GM20000 (cell line): Measurements from ENCODE around the gene CHST3.
"Not testable (repeated sequence)": the region's sequence is repeated elsewhere in the genome, so short reads cannot be mapped to it uniquely, and the experiment has no call there.

Experiments used
- DNase-seq: peaks from one replicate; pipeline ENCODE4 v3.0.0; 2012; ENCODE audit warnings: low spot score
- CTCF ChIP-seq: IDR thresholded peaks from 2 replicates; pipeline ENCODE4 v1.5.1; 2012; ENCODE audit warnings: mild to moderate bottlenecking, control low read depth; ENCODE audit errors: extremely low read depth, missing control alignments

Gene CHST3

GRCh38 chr10:71964743-71965515, 734 bp downstream of the CHST3 start:
- TF ChIP-seq CTCF, result no peak
- DNase-seq, result no peak

- TF ChIP-seq CTCF, result no peak
- DNase-seq, result no peak
Measured at GRCh38 chr10:71965623-71966022, 1.4 kb downstream of the CHST3 start.

- DNase-seq, result no peak
Measured at GRCh38 chr10:71966046-71967004, 2.1 kb downstream of the CHST3 start.

GRCh38 chr10:71967958-71968357, 3.8 kb downstream of the CHST3 start:
- DNase-seq, result not testable (repeated sequence)

More at GRCh38 chr10:71966046-71967004, 2.1 kb downstream of the CHST3 start:
- TF ChIP-seq CTCF, result no peak

GRCh38 chr10:71968553-71969474, 4.6 kb downstream of the CHST3 start:
- no peak for DNase-seq
- TF ChIP-seq CTCF, result no peak

- TF ChIP-seq CTCF, result no peak
- DNase-seq, result no peak
Measured at GRCh38 chr10:71969929-71970328, 5.7 kb downstream of the CHST3 start.

GRCh38 chr10:71970331-71970730, 6.1 kb downstream of the CHST3 start:
- no peak for TF ChIP-seq CTCF
- no peak for DNase-seq
